Colonic mucosa (tissue), 4 donors: ENCODE results near the gene PACS2. TPM values are rescaled to one million over a fixed set of nuclear protein-coding genes. Genes with fewer than 3 reads are reported as not detected.

ENCODE experiments used
- DNase-seq: peaks from one replicate; pipeline ENCODE4 v3.0.0-alpha.2; 2020
- H3K27ac ChIP-seq: fragments of 200-600 bp; one replicate; pipeline ENCODE4 v1.8.0; 2021
- H3K27me3 ChIP-seq: fragments of 200-600 bp; one replicate; pipeline ENCODE4 v1.8.0; 2021
- H3K36me3 ChIP-seq: fragments of 200-600 bp; one replicate; pipeline ENCODE4 v1.8.0; 2021
- H3K4me1 ChIP-seq: fragments of 200-600 bp; one replicate; pipeline ENCODE4 v1.8.0; 2021; ENCODE audit warnings: mild to moderate bottlenecking
- H3K4me3 ChIP-seq: fragments of 200-600 bp; one replicate; pipeline ENCODE4 v1.8.0; 2021
- H3K9ac ChIP-seq, 2 donors: one replicate each; pipeline ENCODE4 v1.7.0; 2013; ENCODE audit warnings: control low read depth in 2 of 2, low read depth in 2 of 2, low read length in 2 of 2
- H3K9me3 ChIP-seq: fragments of 200-600 bp; one replicate; pipeline ENCODE4 v1.8.0; 2021
- CTCF ChIP-seq: fragments of 200-600 bp; IDR thresholded peaks from one replicate; pipeline ENCODE4 v1.8.0; 2022; ENCODE audit warnings: antibody characterized with exemption, mild to moderate bottlenecking
- intact Hi-C: fragments of 100-400 bp; cut with DNase I; formaldehyde crosslinking; loops from one replicate; pipeline ENCODE4 v1.14.1; 2022
- total RNA-seq, 2 donors: library from RNA; stranded (reverse); fragmentation: NEBNext Ultra II Directional in 1 of 2; extraction: Animal tissue kit (Norgen Biotek cat#: 25700) in 1 of 2; gene quantifications; one replicate each; pipeline ENCODE4 v1.2.1, GENCODE V29; 2021
- donor health status: healthy.
- donor health status: DM: no; HTN: no; CAD: no.
- donor health status: DM: no; HTN: no; CAD: no.

Gene PACS2
- total RNA-seq, 2 donors from 2014 or later, result 44.1 to 82.5 TPM

GRCh38 chr14:105379946-105380345, 65.4 kb downstream of the PACS2 start:
- no peaks in the 10 kb centered on the region for H3K36me3 ChIP-seq
- intact Hi-C loops, result no loop called here
- H3K27ac ChIP-seq, result no peak overlapping the region
- no peak for DNase-seq
- H3K27me3 ChIP-seq, result no peaks in the 10 kb centered on the region
- no peak overlapping the region for H3K9ac ChIP-seq
- H3K4me3 ChIP-seq, result no peak overlapping the region
- TF ChIP-seq CTCF, result no peak
- no peaks in the 10 kb centered on the region for H3K4me1 ChIP-seq
- no peaks in the 10 kb centered on the region for H3K9me3 ChIP-seq

GRCh38 chr14:105380756-105381155, 66.2 kb downstream of the PACS2 start:
- intact Hi-C loops, result no loop called here
- H3K27ac ChIP-seq, result no peak overlapping the region
- no peak overlapping the region for H3K4me3 ChIP-seq
- H3K36me3 ChIP-seq, result no peaks in the 10 kb centered on the region
- no peaks in the 10 kb centered on the region for H3K9me3 ChIP-seq
- no peak for TF ChIP-seq CTCF
- no peaks in the 10 kb centered on the region for H3K27me3 ChIP-seq
- H3K4me1 ChIP-seq, result no peaks in the 10 kb centered on the region
- no peak for DNase-seq
- H3K9ac ChIP-seq, result no peak overlapping the region

GRCh38 chr14:105381446-105382342, 67.1 kb downstream of the PACS2 start:
- no peak overlapping the region for H3K9ac ChIP-seq
- TF ChIP-seq CTCF, result no peak
- no peaks in the 10 kb centered on the region for H3K36me3 ChIP-seq
- H3K9me3 ChIP-seq, result no peaks in the 10 kb centered on the region
- no peak overlapping the region for H3K4me3 ChIP-seq
- intact Hi-C loops, result no loop called here
- no peaks in the 10 kb centered on the region for H3K27me3 ChIP-seq
- H3K27ac ChIP-seq, result no peak overlapping the region
- DNase-seq, result no peak
- H3K4me1 ChIP-seq, result no peaks in the 10 kb centered on the region

- Histone ChIP-seq H3K4me3 (no peak overlapping the region), H3K9ac (no peak overlapping the region), H3K9me3 (no peaks in the 10 kb centered on the region), H3K4me1 (no peaks in the 10 kb centered on the region), H3K27ac (no peak overlapping the region), H3K36me3 (no peaks in the 10 kb centered on the region), H3K27me3 (no peaks in the 10 kb centered on the region)
- DNase-seq, result no peak
- intact Hi-C loops, result no loop called here
- TF ChIP-seq CTCF, result no peak
These were observed 68.0 kb downstream of the PACS2 start for GRCh38 chr14:105382343-105383082.

GRCh38 chr14:105383083-105383730, 68.7 kb downstream of the PACS2 start:
- H3K36me3 ChIP-seq, result no peaks in the 10 kb centered on the region
- H3K4me3 ChIP-seq, result no peak overlapping the region
- no peak for DNase-seq
- no peak overlapping the region for H3K27ac ChIP-seq
- H3K9ac ChIP-seq, result no peak overlapping the region
- H3K4me1 ChIP-seq, result no peaks in the 10 kb centered on the region
- intact Hi-C loops, result no loop called here
- no peaks in the 10 kb centered on the region for H3K27me3 ChIP-seq
- no peaks in the 10 kb centered on the region for H3K9me3 ChIP-seq
- no peak for TF ChIP-seq CTCF
